ACC112 (cell line): ENCODE measurements around the gene RSF1.

Experiments used
- H2AFZ ChIP-seq: fragments of 200-600 bp; sonication (generic); one replicate; pipeline ENCODE4 v1.6.0; 2017; ENCODE audit warnings: antibody characterized with exemption, low read length; ENCODE audit not compliant: unreplicated experiment
- H3K27ac ChIP-seq: fragments of 200-600 bp; sonication (generic); 2 replicates; pipeline ENCODE4 v1.5.1; 2014; ENCODE audit warnings: low read depth, mild to moderate bottlenecking, antibody characterized with exemption, low read length, moderate library complexity
- H3K27me3 ChIP-seq: fragments of 200-600 bp; sonication (generic); 2 replicates; pipeline ENCODE4 v1.6.1; 2014; ENCODE audit warnings: mild to moderate bottlenecking, antibody characterized with exemption, low read length, moderate library complexity, mixed read lengths; ENCODE audit not compliant: insufficient read depth
- H3K36me3 ChIP-seq: fragments of 200-600 bp; sonication (generic); 2 replicates; pipeline ENCODE4 v1.6.1; 2016; ENCODE audit warnings: mild to moderate bottlenecking, antibody characterized with exemption, low read length, moderate library complexity, mixed read lengths; ENCODE audit not compliant: insufficient read depth
- H3K4me1 ChIP-seq: fragments of 200-600 bp; sonication (generic); one replicate; pipeline ENCODE4 v1.6.1; 2016; ENCODE audit warnings: low read length, mixed read lengths; ENCODE audit not compliant: insufficient read depth, unreplicated experiment, control insufficient read depth
- H3K4me3 ChIP-seq: fragments of 200-600 bp; sonication (generic); 2 replicates; pipeline ENCODE4 v1.5.1; 2014; ENCODE audit warnings: mild to moderate bottlenecking, low read depth, low read length
- H3K79me2 ChIP-seq: fragments of 200-600 bp; sonication (generic); one replicate; pipeline ENCODE4 v1.6.0; 2016; ENCODE audit warnings: low read length; ENCODE audit not compliant: control insufficient read depth, unreplicated experiment, insufficient read depth

The RSF1 gene

GRCh38 chr11:77753230-77753629 lies 67.3 kb downstream of the RSF1 start:
- H3K27ac ChIP-seq: no peak overlapping the region
- H2AFZ ChIP-seq: no peak overlapping the region
- H3K4me3 ChIP-seq: no peak overlapping the region
- no peaks in the 10 kb centered on the region for H3K27me3 ChIP-seq
- H3K4me1 ChIP-seq: no peaks in the 10 kb centered on the region
- H3K79me2 ChIP-seq: peaks cover 27% of the 10 kb centered on the region
- H3K36me3 ChIP-seq: no peaks in the 10 kb centered on the region; the same call in 1 of the 2 replicates

GRCh38 chr11:77752516-77752915 lies 68.0 kb downstream of the RSF1 start:
- Histone ChIP-seq H3K27ac (no peak overlapping the region), H2AFZ (no peak overlapping the region), H3K27me3 (no peaks in the 10 kb centered on the region), H3K36me3 (no peaks in the 10 kb centered on the region; the same call in 1 of the 2 replicates), H3K4me1 (peaks cover 3% of the 10 kb centered on the region), H3K79me2 (peaks cover 31% of the 10 kb centered on the region), H3K4me3 (no peak overlapping the region)

DNA sequence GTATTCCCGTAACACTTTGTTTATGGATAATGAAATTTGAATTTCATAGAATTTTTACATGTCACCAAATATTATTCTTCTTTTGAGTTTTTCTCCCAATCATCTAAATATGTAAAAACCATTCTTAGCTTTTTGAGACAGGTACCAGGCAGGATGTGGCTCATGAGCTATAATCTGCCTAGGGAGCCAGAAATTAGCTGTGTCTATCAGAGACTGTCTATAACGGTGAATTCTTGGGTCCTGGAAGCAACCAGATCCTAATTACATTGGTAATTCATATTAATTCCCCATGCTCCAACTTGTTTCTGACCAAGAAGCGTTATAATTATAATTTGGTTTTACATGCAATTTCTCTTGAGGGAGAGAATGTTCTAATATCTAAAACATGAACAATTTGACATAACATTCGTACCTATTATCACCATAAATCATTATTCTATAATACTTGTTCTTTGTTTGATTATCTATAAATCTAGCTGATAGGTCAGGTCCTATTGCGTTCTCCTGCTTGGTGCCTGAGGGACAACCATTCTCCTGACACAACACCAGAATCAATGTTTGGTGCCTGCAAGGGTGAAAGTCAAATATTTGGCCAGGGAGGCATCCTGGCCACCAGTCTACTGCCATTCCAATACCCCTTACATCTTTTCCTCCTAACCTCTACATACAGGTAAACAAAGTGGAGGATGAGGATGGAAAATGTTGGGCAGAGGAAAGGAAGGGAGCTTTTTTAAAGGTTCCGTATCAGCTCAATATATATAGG lies 69.9 kb downstream of the RSF1 start:
- H3K27ac ChIP-seq: no peak overlapping the region
- peaks cover 34% of the 10 kb centered on the region for H3K79me2 ChIP-seq
- no peaks in the 10 kb centered on the region; the same call in 1 of the 2 replicates for H3K36me3 ChIP-seq
- no peaks in the 10 kb centered on the region for H3K27me3 ChIP-seq
- no peak overlapping the region for H2AFZ ChIP-seq
- no peak overlapping the region for H3K4me3 ChIP-seq
- peaks cover 6% of the 10 kb centered on the region for H3K4me1 ChIP-seq

- Histone ChIP-seq H3K27ac (no peak overlapping the region), H3K79me2 (peaks cover 34% of the 10 kb centered on the region), H3K4me1 (peaks cover 6% of the 10 kb centered on the region), H3K4me3 (no peak overlapping the region), H3K27me3 (no peaks in the 10 kb centered on the region), H3K36me3 (no peaks in the 10 kb centered on the region; the same call in 1 of the 2 replicates), H2AFZ (no peak overlapping the region)
Measured at GRCh38 chr11:77749232-77749631, 71.3 kb downstream of the RSF1 start.

DNA sequence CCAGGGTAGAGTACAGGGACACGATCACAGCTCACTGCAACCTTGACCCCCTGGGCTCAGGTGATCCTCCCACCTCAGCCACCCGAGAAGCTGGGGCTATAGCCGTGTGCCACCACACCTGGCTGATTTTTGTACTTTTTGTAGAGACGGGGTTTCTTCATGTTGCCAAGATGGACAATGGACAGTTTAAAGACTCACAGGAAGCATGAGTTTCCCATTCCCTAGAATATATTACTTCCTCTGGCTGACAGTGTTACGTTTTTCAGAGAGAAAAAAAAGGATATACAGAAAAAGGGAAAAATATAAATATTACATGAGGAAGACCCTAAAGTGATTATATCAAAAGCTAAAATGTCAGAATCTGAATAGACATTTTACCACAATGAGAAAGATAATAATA lies 72.3 kb downstream of the RSF1 start:
- no peak overlapping the region for H3K4me3 ChIP-seq
- peaks cover 30% of the 10 kb centered on the region for H3K79me2 ChIP-seq
- peaks cover 6% of the 10 kb centered on the region for H3K4me1 ChIP-seq
- H3K27me3 ChIP-seq: no peaks in the 10 kb centered on the region
- no peaks in the 10 kb centered on the region for H3K36me3 ChIP-seq
- no peak overlapping the region for H2AFZ ChIP-seq
- no peak overlapping the region for H3K27ac ChIP-seq

DNA sequence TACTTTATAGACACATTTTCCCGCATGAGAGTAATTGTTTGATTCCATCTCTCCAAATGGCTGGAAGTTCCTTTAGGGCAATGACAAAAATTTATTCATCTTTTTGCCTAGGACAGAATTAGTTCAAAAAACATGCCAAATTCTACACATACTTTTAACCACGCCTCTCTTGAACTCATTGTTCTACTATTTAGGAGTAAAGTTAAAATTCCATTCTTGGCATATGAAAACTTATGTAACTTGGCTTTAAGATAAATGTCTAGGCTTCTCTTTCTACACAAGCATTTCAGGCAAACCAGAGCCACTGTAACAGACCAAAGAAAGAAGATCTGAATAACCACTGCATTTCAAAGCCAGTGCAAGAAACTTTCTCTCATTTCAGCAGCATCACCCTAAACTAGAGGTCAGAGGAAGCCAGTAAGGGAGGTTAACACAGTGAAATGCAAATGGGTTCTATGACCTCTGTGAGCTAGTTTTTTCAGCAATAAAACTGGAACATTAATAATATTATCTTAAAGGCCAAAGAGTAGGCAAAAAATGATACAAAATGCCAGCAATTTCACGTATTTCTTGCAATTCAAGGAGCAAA lies 73.0 kb downstream of the RSF1 start:
- 0 out of 2 replicates have a peak, but pooled peaks cover 3% of the 10 kb centered on the region for H3K36me3 ChIP-seq
- peaks cover 6% of the 10 kb centered on the region for H3K4me1 ChIP-seq
- H3K27me3 ChIP-seq: no peaks in the 10 kb centered on the region
- H3K27ac ChIP-seq: no peak overlapping the region
- H3K79me2 ChIP-seq: peaks cover 32% of the 10 kb centered on the region
- no peak overlapping the region for H2AFZ ChIP-seq
- no peak overlapping the region for H3K4me3 ChIP-seq

DNA sequence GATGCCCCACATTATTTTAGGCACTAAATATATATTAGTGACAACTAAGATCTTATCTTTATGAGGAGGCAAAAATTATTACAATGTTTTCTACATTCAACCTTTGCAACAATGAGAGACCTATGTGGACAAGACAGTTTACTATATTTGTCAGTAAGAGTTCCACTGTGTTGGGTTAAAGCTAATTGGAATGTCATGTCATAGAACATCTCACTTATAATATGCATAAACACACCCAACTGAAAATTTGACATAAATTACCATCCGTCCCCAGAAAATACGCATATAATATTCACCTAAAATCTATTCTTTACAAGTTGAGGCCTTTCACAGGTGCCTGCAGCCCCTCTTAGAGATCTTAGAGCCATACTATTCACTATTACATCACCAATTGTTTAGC lies 84.0 kb downstream of the RSF1 start:
- Histone ChIP-seq H3K4me1 (no peaks in the 10 kb centered on the region), H3K36me3 (peaks cover 44% of the 10 kb centered on the region), H2AFZ (no peak overlapping the region), H3K4me3 (no peak overlapping the region), H3K27me3 (no peaks in the 10 kb centered on the region), H3K27ac (no peak overlapping the region), H3K79me2 (peaks cover 2% of the 10 kb centered on the region)

DNA sequence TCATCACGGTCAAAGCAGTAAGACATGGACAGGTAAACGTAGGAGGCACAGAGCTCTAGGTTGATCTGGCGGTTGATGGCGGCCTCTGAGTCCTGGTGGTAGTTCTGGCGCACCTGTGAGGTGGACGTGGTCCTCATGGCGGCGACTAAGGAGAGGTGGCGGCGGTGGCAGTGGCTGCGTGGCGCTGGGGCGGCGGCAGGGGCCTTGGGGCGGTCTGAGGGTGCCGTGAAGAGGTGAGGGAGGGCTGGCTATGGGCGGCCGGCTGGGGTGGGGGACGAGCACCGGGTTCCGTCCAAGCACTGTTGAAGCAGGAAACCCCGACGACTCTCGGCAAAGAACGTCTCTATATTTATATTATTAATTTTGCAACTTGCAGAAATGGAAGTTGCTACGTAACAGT lies 85.6 kb downstream of the RSF1 start:
- no peaks in the 10 kb centered on the region for H3K27me3 ChIP-seq
- no peak overlapping the region for H2AFZ ChIP-seq
- no peak overlapping the region for H3K27ac ChIP-seq
- H3K4me3 ChIP-seq: no peak overlapping the region
- no peaks in the 10 kb centered on the region for H3K79me2 ChIP-seq
- H3K36me3 ChIP-seq: peaks cover 50% of the 10 kb centered on the region
- H3K4me1 ChIP-seq: no peaks in the 10 kb centered on the region

DNA sequence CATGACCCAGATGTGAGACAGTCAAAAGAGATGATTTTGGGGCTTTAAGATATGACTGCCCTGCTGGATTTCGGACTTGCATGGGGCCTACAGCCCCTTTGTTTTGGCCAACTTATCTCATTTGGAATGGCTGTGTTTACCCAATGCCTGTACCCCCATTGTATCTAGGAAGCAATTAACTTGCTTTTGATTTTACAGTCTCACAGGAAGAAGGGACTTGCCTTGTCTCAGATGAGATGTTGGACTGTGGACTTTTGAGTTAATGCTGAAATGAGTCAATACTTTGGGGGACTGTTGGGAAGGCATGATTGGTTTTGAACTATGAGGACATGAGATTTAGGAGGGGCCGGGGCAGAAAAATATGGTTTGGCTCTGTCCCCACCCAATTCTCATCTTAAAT lies 88.4 kb downstream of the RSF1 start:
- H3K4me1 ChIP-seq: no peaks in the 10 kb centered on the region
- H3K27ac ChIP-seq: no peak overlapping the region
- no peaks in the 10 kb centered on the region for H3K79me2 ChIP-seq
- H2AFZ ChIP-seq: no peak overlapping the region
- H3K27me3 ChIP-seq: no peaks in the 10 kb centered on the region
- H3K36me3 ChIP-seq: peaks cover 39% of the 10 kb centered on the region
- H3K4me3 ChIP-seq: no peak overlapping the region

DNA sequence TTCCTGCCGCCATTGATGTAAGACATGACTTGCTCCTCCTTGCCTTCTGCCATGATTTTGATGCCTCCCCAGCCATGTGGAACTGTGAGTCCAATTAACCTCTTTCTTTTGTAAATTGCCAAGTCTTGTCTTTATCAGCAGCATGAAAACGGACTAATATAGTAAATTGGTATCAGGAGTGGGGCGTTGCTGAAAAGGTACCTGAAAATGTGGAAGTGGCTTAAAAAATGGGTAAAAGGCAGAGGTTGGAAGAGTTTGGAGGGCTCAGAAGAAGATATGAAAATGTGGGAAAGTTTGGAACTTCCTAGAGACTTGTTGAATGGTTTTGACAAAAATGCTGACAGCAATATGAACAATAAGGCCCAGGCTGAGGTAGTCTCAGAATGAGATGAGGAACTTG lies 89.7 kb downstream of the RSF1 start:
- Histone ChIP-seq H3K79me2 (no peaks in the 10 kb centered on the region), H3K4me1 (no peaks in the 10 kb centered on the region), H3K27ac (no peak overlapping the region)

DNA sequence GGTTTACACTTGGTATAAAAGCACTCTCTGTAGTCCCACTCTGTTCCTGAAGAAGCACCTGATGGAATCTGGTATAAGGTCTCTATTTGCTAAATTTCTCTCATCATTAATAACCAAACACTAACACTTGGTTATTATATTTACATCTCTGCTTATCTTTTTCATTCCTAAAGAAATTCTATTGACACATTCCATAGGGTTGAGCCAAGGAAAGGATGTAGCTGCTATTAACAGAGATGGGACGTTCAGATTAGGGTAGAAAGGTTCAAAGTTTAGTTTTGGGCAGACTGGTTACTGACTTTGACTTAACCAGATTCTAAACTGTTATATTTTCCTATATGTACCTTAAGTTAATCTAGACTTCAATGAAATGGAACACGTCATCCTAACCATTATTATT lies 91.5 kb downstream of the RSF1 start:
- no peak overlapping the region for H3K27ac ChIP-seq
- peaks cover 32% of the 10 kb centered on the region for H3K36me3 ChIP-seq
- H3K27me3 ChIP-seq: no peaks in the 10 kb centered on the region
- no peak overlapping the region for H3K4me3 ChIP-seq
- no peaks in the 10 kb centered on the region for H3K79me2 ChIP-seq
- no peaks in the 10 kb centered on the region for H3K4me1 ChIP-seq
- no peak overlapping the region for H2AFZ ChIP-seq

More for the DNA sequence above, 89.7 kb downstream of the RSF1 start:
- Histone ChIP-seq H2AFZ (no peak overlapping the region), H3K4me3 (no peak overlapping the region), H3K36me3 (peaks cover 27% of the 10 kb centered on the region), H3K27me3 (no peaks in the 10 kb centered on the region)
